SU-DHL-6 (cell line): Measurements from ENCODE around the gene SPDYE2B.
"Not testable (repeated sequence)": the region's sequence is repeated elsewhere in the genome, so short reads cannot be mapped to it uniquely, and the experiment has no call there.

Experiments used
- CTCF ChIP-seq: fragments of 200-600 bp; sonication (generic); IDR thresholded peaks from one replicate; pipeline ENCODE4 v1.5.1; 2017; ENCODE audit warnings: antibody characterized with exemption, mild to moderate bottlenecking, low read length, moderate library complexity; ENCODE audit not compliant: insufficient read depth, poor library complexity, severe bottlenecking
- EZH2phosphoT487 ChIP-seq: fragments of 200-600 bp; sonication (generic), shearing (Covaris generic); conservative IDR thresholded peaks from 2 replicates; pipeline ENCODE4 v1.6.1; 2018; ENCODE audit warnings: mild to moderate bottlenecking, antibody characterized with exemption, low read length, moderate library complexity, mixed read lengths

- not testable (repeated sequence) for TF ChIP-seq CTCF, EZH2phosphoT487
Observed at GRCh38 chr7:102638848-102639247, 11.3 kb upstream of the SPDYE2B start.
